K562 (cell line): ENCODE results near the gene PES1. TPM values are rescaled to one million over a fixed set of nuclear protein-coding genes. Genes with fewer than 3 reads are reported as not detected.
A peak's percentile ranks its signal among the peaks of the same experiment; 100 is the strongest.

Experiments
- ATAC-seq: fragments of 200-7000 bp; cut with Tn5 transposase; 3 replicates; pipeline ENCODE4 v1.9.1; 2020; ENCODE audit warnings: moderate library complexity
- BruUV-seq: library from RNA; stranded (reverse); fragments of 400-500 nt; replicated peaks from 2 replicates; lab custom pipeline; 2021; lab: Mats Ljungman, UMichigan
- CTCF ChIA-PET: fragments of 300-600 bp; formaldehyde crosslinking; extraction: SDS; loops from one replicate; lab custom pipeline; 2021; ENCODE audit warnings: low intra/inter-chr PET ratio; lab: Yijun Ruan, JAX
- POLR2A ChIA-PET: fragments of 300-600, 350-650 bp; sonication (Branson Sonifier 250); formaldehyde crosslinking; extraction: SDS; loops from one replicate; lab custom pipeline; 2021; ENCODE audit warnings: antibody characterized with exemption, inconsistent platforms; lab: Yijun Ruan, JAX
- DNase-seq, 4 experiments: peaks; one replicate each; pipeline versions ENCODE4 v3.0.0 to v3.0.0-alpha.2; 2011 to 2018; ENCODE audit warnings: low spot score in 3 of 4, mixed read lengths in 3 of 4; ENCODE audit errors: extremely low read depth in 1 of 4
- FAIRE-seq: peaks from 2 replicates; lab custom pipeline; 2011; peaks lifted over from hg19 to GRCh38; lab: Jason Lieb, UNC
- H2AFZ ChIP-seq: 2 replicates; pipeline ENCODE4 v1.6.0; 2011; ENCODE audit warnings: low read depth, low read length, control low read depth, inconsistent platforms
- H3K27ac ChIP-seq: fragments of 200-600 bp; 3 replicates; pipeline ENCODE4 v1.8.0; 2011; ENCODE audit warnings: low read depth, mild to moderate bottlenecking, control low read depth, inconsistent platforms, low read length, moderate library complexity, mixed read lengths; ENCODE audit errors: extremely low read depth
- H3K27me3 ChIP-seq, 2 experiments: fragments of 300-600 bp in 1 of 2; 2 replicates in 1 of 2; 3 replicates in 1 of 2; pipeline versions ENCODE4 v1.6.0 to v1.8.0; 2011; ENCODE audit warnings: inconsistent platforms in 2 of 2, low read length in 2 of 2, mild to moderate bottlenecking in 1 of 2, mixed read lengths in 1 of 2, moderate library complexity in 1 of 2; ENCODE audit not compliant: control insufficient read depth in 2 of 2, insufficient read depth in 2 of 2
- H3K36me3 ChIP-seq: fragments of 300-600 bp; 3 replicates; pipeline ENCODE4 v1.8.0; 2011; ENCODE audit warnings: mild to moderate bottlenecking, low read length, inconsistent platforms; ENCODE audit not compliant: control insufficient read depth, insufficient read depth
- H3K4me1 ChIP-seq, 2 experiments: fragments of 200-600 bp in 1 of 2; replicated peaks in 1 of 2; 2 replicates in 1 of 2; 3 replicates in 1 of 2; pipeline versions ENCODE4 v1.5.1 to v1.8.0; 2011; ENCODE audit warnings: inconsistent platforms in 2 of 2, low read length in 2 of 2, mild to moderate bottlenecking in 1 of 2, mixed read lengths in 1 of 2, moderate library complexity in 1 of 2; ENCODE audit not compliant: control insufficient read depth in 2 of 2, insufficient read depth in 2 of 2
- H3K4me2 ChIP-seq: 2 replicates; pipeline ENCODE4 v1.6.1; 2011; ENCODE audit warnings: low read length, control low read depth, inconsistent platforms, mixed read lengths; ENCODE audit not compliant: insufficient read depth
- H3K4me3 ChIP-seq: fragments of 200-600 bp; sonication (generic), shearing (Covaris generic); 2 replicates; pipeline ENCODE4 v1.5.1; 2016; ENCODE audit warnings: control low read depth, inconsistent platforms
- H3K79me2 ChIP-seq: fragments of 200-600 bp; 3 replicates; pipeline ENCODE4 v1.8.0; 2011; ENCODE audit warnings: low read length, inconsistent platforms; ENCODE audit not compliant: control insufficient read depth, insufficient read depth
- H3K9ac ChIP-seq, 2 experiments: 2 replicates each; pipeline versions ENCODE4 v1.6.0 to v1.6.1; 2011; ENCODE audit warnings: low read depth in 2 of 2, low read length in 2 of 2, control low read depth in 1 of 2, inconsistent platforms in 1 of 2, mild to moderate bottlenecking in 1 of 2, mixed read lengths in 1 of 2; ENCODE audit not compliant: insufficient read depth in 1 of 2
- H3K9me1 ChIP-seq: one replicate; pipeline ENCODE4 v1.6.0; 2011; ENCODE audit warnings: inconsistent platforms, mild to moderate bottlenecking, low read length, moderate library complexity; ENCODE audit not compliant: control insufficient read depth, insufficient read depth
- H3K9me3 ChIP-seq: replicated peaks from 2 replicates; pipeline ENCODE4 v1.5.1; 2011; ENCODE audit warnings: low read depth, low read length, inconsistent platforms; ENCODE audit not compliant: control insufficient read depth, insufficient read depth
- H4K20me1 ChIP-seq: replicated peaks from 2 replicates; pipeline ENCODE4 v1.6.1; 2011; ENCODE audit warnings: low read length, inconsistent platforms, mixed read lengths; ENCODE audit not compliant: control insufficient read depth, insufficient read depth
- CTBP1 ChIP-seq: fragments of 450-650 bp; IDR thresholded peaks from 2 replicates; pipeline ENCODE4 v1.6.1; 2016; ENCODE audit warnings: borderline replicate concordance
- EP300 ChIP-seq: IDR thresholded peaks from 2 replicates; pipeline ENCODE4 v1.6.1; 2012; ENCODE audit warnings: low read length, improper control_type of control experiment
- HNRNPUL1 ChIP-seq: fragments of 200-400 bp; formaldehyde crosslinking; IDR thresholded peaks from 2 replicates; pipeline ENCODE4 v1.6.1; 2017; ENCODE audit warnings: low read length
- MEIS2 ChIP-seq: fragments of 450-650 bp; IDR thresholded peaks from 2 replicates; pipeline ENCODE4 v1.6.1; 2014; ENCODE audit warnings: mild to moderate bottlenecking; ENCODE audit not compliant: partially characterized antibody
- ZFP36 ChIP-seq: fragments of 150-350 bp; IDR thresholded peaks from 2 replicates; pipeline ENCODE4 v1.6.1; 2018; ENCODE audit warnings: low read length, low read depth; ENCODE audit not compliant: partially characterized antibody
- WGBS: fragments of 100-300 bp; shearing (Covaris generic); methylation state at CpG from one replicate; pipeline ENCODE4 v1.1.6; 2016; ENCODE audit warnings: low coverage, mixed read lengths; ENCODE audit not compliant: insufficient coverage; ENCODE audit errors: missing lambda C conversion rate; 5-methylcytosine and 5-hydroxymethylcytosine counted together
- in situ Hi-C: fragments of 300-500 bp; cut with MboI; formaldehyde crosslinking; loops from 4 replicates; pipeline ENCODE4 v1.15.0; 2018; ENCODE audit warnings: inconsistent platforms, mixed read lengths
- intact Hi-C: fragments of 100-400 bp; cut with micrococcal nuclease; formaldehyde crosslinking; loops from 2 replicates; pipeline ENCODE4 v1.14.2; 2022
- polyA plus RNA-seq, 8 experiments: library from polyadenylated mRNA; depleted of rRNA in 4 of 8; stranded (reverse) in 5 of 8; unstranded in 3 of 8; fragments of >200 nt; fragmentation: Nextera tagmentation in 2 of 8; fragmentation: Illumina TruSeq in 1 of 8; extraction: Ambion mirVana in 2 of 8; extraction: Trizol in 1 of 8; gene quantifications; 2 replicates each; pipeline versions ENCODE4 v1.2.1 to v1.2.3, GENCODE V29; 2011 to 2014; ENCODE audit warnings: inconsistent platforms in 1 of 8, missing spikeins in 1 of 8
- total RNA-seq, 7 experiments: library from RNA; depleted of rRNA in 6 of 7; stranded (reverse); fragments of >200 nt in 6 of 7; fragmentation: Illumina TruSeq in 2 of 7; extraction: Trizol in 2 of 7; gene quantifications; 2 replicates each; pipeline versions ENCODE4 v1.2.1 to v1.2.3, GENCODE V29; 2011 to 2021; ENCODE audit warnings: low replicate concordance in 1 of 7

PES1 gene
- total and polyA plus RNA-seq, 9 of the 15 experiments (the other 6 are each of a cell fraction or from before 2014, with no cell fraction given): 6.5 to 158 (median 94.3) TPM

GRCh38 chr22:30565341-30565740 lies 26.4 kb downstream of the PES1 start:
- Histone ChIP-seq H3K27ac (no peak overlapping the region), H3K4me1 (peaks cover 0 to 5% of the 10 kb centered on the region in 2 experiments; a peak in 2 of 5 replicates), H3K9me3 (no peaks in the 10 kb centered on the region), H3K9ac (no peak overlapping the region), H3K36me3 (no peaks in the 10 kb centered on the region), H3K4me2 (no peak overlapping the region), H4K20me1 (no peaks in the 10 kb centered on the region), H3K9me1 (no peaks in the 10 kb centered on the region), H3K27me3 (peaks cover 0 to 17% of the 10 kb centered on the region in 2 experiments; a peak in 2 of 5 replicates), H2AFZ (no peak overlapping the region), H3K79me2 (no peaks in the 10 kb centered on the region), H3K4me3 (no peak overlapping the region)
- no TSS peak for BruUV-seq
- no peak for DNase-seq
- intact Hi-C loops: no loop called here
- TF ChIP-seq ZFP36: peak; percentile 37
- TF ChIP-seq EP300: no peak
- TF ChIP-seq MEIS2: peak; percentile 22
- TF ChIP-seq CTBP1: peak; percentile 18; the same call in 1 of the 2 replicates
- ChIA-PET CTCF (no interaction called here), POLR2A (interaction anchor here (0.7 to 1.5 kb wide), 2 partner anchors 13 to 15 kb away, joined by 4 read pairs; no protein-coding TSS in a partner anchor)
- 3% methylated on average over 4 of the region's 4 CpGs for WGBS
- ATAC-seq: no peak
- no peak for FAIRE-seq
- in situ Hi-C loops: no loop called here

GRCh38 chr22:30564761-30565119 lies 27.0 kb downstream of the PES1 start:
- TF ChIP-seq HNRNPUL1: no peak
- TF ChIP-seq, all 486 proteins: peak for 0
- WGBS: 0% methylated on average over 3 of the region's 3 CpGs
- no peak overlapping the region for H3K4me3 ChIP-seq
- no peaks in the 10 kb centered on the region for H4K20me1 ChIP-seq
- H3K79me2 ChIP-seq: no peaks in the 10 kb centered on the region
- H3K27ac ChIP-seq: no peak overlapping the region
- in situ Hi-C loops: no loop called here
- H3K9me1 ChIP-seq: no peaks in the 10 kb centered on the region
- CTCF ChIA-PET: no interaction called here
- no peak overlapping the region for H3K4me2 ChIP-seq
- H3K36me3 ChIP-seq: no peaks in the 10 kb centered on the region
- POLR2A ChIA-PET: interaction anchor here (1.5 kb wide), 1 partner anchor 16 kb away, joined by 4 read pairs; no protein-coding TSS in a partner anchor
- no peak overlapping the region for H2AFZ ChIP-seq
- no peaks in the 10 kb centered on the region for H3K9me3 ChIP-seq
- H3K27me3 ChIP-seq: peaks cover 0 to 12% of the 10 kb centered on the region in 2 experiments; a peak in 2 of 5 replicates
- BruUV-seq: no TSS peak
- peaks cover 0 to 11% of the 10 kb centered on the region in 2 experiments; a peak in 3 of 5 replicates for H3K4me1 ChIP-seq
- no peak for DNase-seq
- FAIRE-seq: no peak
- no peak overlapping the region for H3K9ac ChIP-seq
- intact Hi-C loops: no loop called here
- ATAC-seq: no peak
